Stimulated activated CD8-positive, alpha-beta memory T cell treated with anti-CD3 and anti-CD28 coated beads, Interleukin-12 subunit alpha, Interleukin-12 subunit beta, amount 100 ng/mL, for 24 hours (primary cell): Measurements from ENCODE around the gene NUTM2B.
"Not testable (repeated sequence)": the region's sequence is repeated elsewhere in the genome, so short reads cannot be mapped to it uniquely, and the experiment has no call there.

Experiments
- DNase-seq: peaks from one replicate; pipeline ENCODE4 v3.0.0-alpha.2; 2020; ENCODE audit errors: extremely low read depth

NUTM2B gene, protein sequence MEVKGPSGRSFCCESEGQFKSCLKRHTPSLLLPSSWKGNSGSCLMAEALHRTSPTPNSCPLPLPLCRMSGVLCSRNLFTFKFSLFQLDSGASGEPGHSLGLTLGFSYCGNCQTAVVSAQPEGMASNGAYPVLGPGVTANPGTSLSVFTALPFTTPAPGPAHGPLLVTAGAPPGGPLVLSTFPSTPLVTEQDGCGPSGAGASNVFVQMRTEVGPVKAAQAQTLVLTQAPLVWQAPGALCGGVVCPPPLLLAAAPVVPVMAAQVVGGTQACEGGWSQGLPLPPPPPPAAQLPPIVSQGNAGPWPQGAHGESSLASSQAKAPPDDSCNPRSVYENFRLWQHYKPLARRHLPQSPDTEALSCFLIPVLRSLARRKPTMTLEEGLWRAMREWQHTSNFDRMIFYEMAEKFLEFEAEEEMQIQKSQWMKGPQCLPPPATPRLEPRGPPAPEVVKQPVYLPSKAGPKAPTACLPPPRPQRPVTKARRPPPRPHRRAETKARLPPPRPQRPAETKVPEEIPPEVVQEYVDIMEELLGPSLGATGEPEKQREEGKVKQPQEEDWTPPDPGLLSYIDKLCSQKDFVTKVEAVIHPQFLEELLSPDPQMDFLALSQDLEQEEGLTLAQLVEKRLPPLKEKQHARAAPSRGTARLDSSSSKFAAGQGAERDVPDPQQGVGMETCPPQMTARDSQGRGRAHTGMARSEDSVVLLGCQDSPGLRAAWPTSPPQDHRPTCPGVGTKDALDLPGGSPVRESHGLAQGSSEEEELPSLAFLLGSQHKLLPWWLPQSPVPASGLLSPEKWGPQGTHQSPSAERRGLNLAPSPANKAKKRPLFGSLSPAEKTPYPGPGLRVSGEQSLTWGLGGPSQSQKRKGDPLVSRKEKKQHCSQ

GRCh38 chr10:79702927-79703326 is at the start of gene NUTM2B:
Gene NUTM2B (plus strand): TSS chr10:79703227. CDS start chr10:79703610, 383 bp downstream.
- DNase-seq = not testable (repeated sequence)

GRCh38 chr10:79663287-79663686 is 39.7 kb upstream of the NUTM2B start:
- DNase-seq = not testable (repeated sequence)

GRCh38 chr10:79664686-79665085 is 38.3 kb upstream of the NUTM2B start:
- not testable (repeated sequence) for DNase-seq

GRCh38 chr10:79669248-79669788 is 33.7 kb upstream of the NUTM2B start:
- DNase-seq = not testable (repeated sequence)

DNA sequence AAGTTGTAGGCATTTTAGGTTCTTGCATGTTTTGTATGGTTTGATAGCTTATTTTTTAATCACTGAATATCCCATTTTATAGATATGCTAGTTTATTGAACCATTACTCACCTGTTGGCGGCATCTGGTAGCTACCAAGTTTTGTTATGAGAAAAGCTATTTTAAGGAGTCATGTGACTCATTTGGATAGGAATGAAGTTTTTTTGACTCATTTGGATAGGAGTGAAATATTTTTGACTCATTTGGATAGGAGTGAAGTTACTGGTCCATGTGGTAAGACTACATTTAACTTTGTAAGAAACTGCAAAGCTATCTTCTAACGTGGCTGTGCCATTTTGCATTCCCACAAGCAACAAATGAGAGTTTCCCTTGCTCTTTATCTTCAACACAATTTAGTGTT is 28.1 kb upstream of the NUTM2B start:
- DNase-seq = not testable (repeated sequence)

DNA sequence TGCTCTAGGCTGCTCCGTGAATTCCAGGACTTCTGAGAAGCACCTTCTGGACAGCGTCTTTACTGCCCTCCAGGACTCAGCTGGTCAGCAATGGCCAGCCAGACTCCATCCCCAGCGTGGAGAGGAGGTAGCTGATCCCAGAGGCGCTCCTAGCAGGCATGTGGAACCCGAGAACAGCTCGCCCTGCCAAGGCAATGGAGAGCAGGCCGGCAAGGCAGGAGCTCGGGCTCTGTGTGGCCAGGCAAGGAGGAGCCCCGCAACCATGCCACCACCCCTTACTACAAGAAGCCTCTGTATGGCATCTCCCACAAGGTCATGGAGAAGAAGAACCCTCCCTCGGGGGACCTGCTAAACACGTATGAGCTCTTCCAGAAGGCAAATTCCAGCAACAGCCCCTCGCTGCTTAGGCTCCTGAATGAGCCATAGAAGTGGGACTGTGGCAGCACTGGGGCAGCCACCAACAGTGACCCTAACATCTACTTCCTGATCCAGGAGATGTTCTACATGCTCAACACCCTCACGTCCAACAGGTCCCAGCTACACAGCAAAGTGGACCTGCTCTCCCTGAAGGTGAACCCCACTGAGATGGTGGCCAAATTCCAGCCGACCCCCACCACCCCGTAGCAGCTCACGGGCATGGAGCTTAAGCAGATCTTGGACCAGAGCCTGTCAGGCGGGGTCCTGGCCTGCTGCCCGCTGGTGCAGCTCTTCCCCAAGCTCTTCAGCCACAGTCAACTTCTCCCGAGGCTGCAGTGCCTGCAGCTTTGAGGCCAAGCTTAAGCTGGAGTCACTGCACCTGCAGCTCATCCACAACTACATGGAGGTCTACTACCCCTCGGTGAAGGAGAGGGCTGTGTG is 19.8 kb upstream of the NUTM2B start:
- DNase-seq = not testable (repeated sequence)

- not testable (repeated sequence) for DNase-seq
Measured at GRCh38 chr10:79683884-79684720, 18.9 kb upstream of the NUTM2B start.

DNA sequence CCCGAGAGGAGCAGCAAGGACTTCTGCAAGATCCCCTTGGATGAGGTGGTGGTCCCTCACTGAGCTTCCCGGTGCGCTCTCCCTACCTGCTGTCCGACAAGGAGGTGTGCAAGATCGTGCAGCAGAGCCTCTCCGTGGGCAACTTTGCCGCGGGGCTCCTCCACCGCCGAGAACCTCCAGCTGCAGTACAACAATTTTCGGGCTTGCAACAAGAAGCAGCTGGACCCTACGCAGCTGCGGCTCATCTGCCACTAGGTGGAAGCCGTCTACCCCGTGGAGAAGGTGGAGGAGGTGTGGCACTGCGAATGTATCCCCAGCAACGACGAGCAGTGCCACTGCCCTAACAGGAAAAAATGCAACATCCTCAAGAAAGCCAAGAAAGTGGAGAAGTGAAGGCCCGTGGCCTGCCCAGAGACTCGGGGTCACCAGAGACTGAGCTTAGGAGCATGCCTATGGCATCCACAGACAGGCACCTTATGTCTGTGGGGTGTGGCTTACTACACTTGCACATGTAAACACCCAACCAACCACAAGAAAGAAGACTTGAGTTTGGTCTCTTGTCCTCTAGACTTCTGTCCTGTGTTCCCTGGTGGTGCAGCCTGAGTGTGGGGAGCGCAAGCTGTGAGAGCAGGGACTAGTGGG is 17.9 kb upstream of the NUTM2B start:
- DNase-seq = not testable (repeated sequence)

GRCh38 chr10:79686595-79686994 is 16.4 kb upstream of the NUTM2B start:
- DNase-seq = not testable (repeated sequence)

GRCh38 chr10:79687406-79688150 is 15.4 kb upstream of the NUTM2B start:
- DNase-seq = not testable (repeated sequence)

DNA sequence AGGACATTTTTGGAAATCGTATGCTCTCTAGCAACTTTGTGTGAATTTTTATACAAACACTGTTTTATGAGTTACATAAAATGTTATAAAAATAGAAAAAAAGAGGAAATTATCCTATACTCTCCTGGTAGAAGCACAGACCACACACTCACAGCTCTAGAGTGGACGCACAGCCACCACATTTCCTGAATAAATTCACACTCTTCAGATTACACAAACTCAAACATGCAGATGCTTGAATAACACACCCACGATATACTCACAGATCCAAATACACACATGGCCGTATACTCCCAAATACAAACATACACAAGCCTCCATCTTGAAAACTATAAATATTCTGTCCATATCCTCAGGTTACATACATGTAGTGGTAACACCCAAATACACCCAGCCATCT is 14.2 kb upstream of the NUTM2B start:
- DNase-seq = not testable (repeated sequence)

DNA sequence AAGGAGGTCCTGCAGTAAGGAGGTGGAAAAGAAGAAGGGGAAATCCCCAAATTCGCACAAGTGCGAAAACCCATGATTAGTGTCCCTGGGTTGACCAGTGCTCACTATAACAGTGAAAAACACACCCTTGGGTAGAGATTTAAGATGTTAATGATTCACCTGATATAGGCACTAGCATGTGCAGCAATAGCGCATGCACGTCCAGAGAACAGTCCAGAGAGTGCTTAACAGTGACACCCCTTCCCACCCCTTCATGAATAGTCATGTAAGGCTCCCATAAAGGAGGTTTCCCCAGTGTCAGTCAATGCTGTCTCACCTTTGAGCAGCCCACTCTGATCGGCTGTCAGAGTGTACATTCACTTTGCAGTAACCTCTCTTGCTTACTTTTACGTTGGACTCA is 6.4 kb upstream of the NUTM2B start:
- not testable (repeated sequence) for DNase-seq

GRCh38 chr10:79697141-79697540 is 5.9 kb upstream of the NUTM2B start:
- not testable (repeated sequence) for DNase-seq

GRCh38 chr10:79700381-79700944 is 2.6 kb upstream of the NUTM2B start:
- DNase-seq = not testable (repeated sequence)

DNA sequence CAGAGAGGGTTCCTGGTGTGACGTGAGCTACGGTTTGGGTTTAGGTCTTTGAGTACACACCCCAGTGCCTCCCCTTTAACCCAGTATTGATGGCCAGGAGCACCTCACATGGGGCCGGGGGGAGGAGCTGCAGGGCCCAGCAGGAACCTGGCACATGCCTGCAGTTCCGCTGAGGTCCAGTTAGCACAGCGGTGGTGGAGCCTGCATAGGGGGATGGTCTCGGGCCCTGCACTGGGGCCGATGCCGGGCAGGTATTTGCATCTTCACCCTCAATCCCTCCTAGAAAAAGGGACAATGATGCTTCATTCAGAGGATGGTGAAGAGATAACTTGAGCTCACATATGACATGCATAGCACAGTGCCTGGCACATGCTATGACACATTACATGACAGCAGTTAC is 4.0 kb downstream of the NUTM2B start:
- DNase-seq = not testable (repeated sequence)

GRCh38 chr10:79714976-79715375 is 11.9 kb downstream of the NUTM2B start:
- not testable (repeated sequence) for DNase-seq

DNA sequence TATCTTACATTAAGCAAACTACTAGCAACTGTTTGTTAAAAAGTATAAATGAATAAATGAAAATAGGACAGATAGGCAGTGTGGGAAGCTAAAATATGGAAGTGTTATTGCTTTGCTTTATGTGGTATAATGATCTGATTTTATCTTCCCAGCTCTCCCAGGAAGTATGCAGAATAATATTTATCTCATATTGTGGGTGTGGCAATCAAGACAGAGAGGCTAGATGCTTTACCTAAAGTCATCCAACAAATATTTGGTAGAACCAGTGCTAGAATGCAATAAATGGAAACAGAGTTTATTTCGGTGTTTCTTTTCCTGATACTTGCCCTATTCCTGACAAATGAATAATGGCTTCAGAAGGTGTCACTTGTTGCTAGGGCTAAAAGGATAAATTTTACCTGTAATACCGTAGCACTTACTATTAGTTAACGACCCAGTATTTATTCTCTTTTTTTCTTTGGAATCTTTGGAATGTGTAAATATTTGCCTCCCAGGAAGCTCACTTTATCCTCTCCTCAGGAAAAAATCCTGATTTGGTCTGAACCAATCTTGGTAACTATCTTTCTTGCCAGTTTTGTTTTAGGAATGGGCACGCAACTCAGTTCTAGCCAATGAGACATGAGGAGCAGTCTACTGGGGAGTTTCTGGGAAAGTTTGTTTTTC is 14.0 kb downstream of the NUTM2B start:
- not testable (repeated sequence) for DNase-seq

DNA sequence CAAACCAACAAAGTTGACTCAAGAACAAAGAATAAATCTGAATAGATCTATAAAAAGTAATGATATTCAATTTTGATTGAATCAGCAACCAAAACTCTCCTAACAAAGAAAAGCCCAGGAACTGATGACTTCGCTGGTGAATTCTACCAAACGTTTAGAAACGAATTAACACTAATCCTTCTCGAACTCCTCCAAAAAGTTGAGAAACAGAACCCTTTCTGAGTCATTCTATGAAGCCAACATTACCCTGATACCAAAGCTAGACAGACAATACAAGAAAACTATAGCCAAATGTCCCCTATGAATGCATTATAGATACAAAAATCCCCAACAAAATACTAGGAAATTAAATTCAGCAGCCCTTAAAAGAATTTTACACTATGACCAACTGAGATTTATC is 17.0 kb downstream of the NUTM2B start:
- not testable (repeated sequence) for DNase-seq
